Effector CD4-positive, alpha-beta T cell (primary cell): ENCODE data around the gene RBP2. TPM values are rescaled to one million over a fixed set of nuclear protein-coding genes. Genes with fewer than 3 reads are reported as not detected.

Experiments used
- DNase-seq: peaks from one replicate; pipeline ENCODE4 v3.0.0-alpha.2; 2020
- total RNA-seq: gene quantifications from one replicate; lab custom pipeline; 2026; lab: John Stamatoyannopoulos, UW

Gene RBP2
- total RNA-seq: not detected

- no peak for DNase-seq
These were observed at the start of gene RBP2 for GRCh38 chr3:139476348-139476747. TSS of gene RBP2 (minus strand) at chr3:139476516. CDS start at chr3:139476459, 57 bp downstream.

- DNase-seq: no peak
These were observed 48.7 kb upstream of the RBP2 start for GRCh38 chr3:139524841-139525636.

GRCh38 chr3:139523718-139524117, 47.4 kb upstream of the RBP2 start:
- no peak for DNase-seq

GRCh38 chr3:139523166-139523565, 46.9 kb upstream of the RBP2 start:
- DNase-seq: no peak

- DNase-seq: no peak
These were observed 46.1 kb upstream of the RBP2 start for GRCh38 chr3:139522421-139522820.

- no peak for DNase-seq
These were observed 45.5 kb upstream of the RBP2 start for GRCh38 chr3:139521816-139522215.

- DNase-seq: no peak
These were observed 44.8 kb upstream of the RBP2 start for GRCh38 chr3:139521144-139521543.

DNA sequence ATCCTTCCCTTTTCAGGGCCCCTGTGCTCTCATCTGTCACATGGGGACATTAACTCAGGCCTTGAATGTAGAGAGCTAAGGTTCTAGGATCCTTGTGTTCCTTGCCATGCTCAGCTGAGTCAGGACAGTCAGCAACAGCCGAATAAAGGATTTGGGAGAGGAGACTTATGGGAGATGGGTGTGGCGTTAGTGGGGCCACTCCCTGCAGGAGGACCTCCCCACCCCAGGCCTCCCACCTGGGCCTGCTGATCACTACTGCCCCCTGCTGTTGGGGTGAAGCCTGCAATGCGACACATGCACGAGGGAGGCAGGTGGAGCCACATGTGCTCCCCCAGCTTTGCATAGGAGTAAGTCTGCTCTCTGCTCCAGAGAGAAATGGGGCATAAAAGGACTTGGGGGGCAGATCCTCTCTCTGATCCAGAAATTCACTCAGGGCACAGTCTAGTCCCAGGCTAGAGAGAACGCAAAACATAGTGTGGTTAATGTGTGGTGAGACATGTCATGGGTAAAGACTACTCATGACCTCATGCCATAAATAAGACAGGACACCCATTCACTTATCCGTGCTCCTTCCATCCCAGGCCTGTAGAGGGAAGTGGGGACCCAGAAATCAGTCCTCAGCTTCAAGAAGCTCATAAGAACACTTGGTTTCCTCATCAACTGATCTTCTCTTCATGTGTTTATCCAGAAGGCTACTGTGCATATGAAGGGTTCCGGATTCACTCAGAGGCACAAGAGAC, 43.9 kb upstream of the RBP2 start:
- DNase-seq: no peak

DNA sequence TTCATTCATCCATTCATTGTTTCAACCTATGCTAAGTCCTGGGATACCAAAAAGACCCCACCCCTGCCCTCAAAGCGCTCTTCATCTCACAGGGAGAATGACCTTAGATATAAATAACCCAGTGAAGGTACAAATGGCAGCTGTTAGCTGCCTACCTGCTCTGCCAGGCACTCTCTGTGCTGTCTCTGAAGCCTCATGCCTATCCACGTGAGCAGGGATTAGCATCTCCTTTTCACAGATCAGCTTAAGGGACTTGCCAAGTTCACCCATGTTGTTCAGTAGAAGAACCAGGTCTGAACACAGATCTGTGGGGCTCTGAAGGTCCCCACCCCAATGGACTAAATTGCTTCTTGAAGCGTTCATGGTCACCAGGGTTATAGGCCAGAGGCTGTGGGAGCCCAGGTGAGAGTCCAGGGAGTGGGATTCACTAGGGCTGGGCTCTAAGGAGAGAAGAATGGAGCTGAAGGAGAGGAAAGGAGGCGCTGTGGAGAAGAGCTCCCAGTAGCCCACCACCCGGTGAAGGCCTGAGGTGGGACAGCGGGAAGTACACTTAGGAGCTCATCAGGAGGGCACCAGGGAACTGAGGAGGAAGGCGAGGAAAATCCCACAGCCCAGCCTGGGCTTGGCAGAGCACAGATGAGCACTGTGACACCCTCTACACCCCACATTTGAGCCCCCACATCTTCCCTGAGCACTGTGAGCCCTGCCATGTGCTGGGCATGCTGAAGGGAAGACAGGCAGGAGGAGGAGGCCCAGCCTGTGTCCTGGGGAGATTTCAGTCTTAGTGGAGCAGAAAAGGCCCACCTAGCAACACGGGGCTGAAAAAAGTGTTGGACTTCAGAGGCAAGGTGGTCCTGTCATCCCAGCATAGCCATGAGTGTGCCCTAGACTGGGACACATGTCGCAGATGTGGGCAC, 42.9 kb upstream of the RBP2 start:
- DNase-seq: no peak

DNA sequence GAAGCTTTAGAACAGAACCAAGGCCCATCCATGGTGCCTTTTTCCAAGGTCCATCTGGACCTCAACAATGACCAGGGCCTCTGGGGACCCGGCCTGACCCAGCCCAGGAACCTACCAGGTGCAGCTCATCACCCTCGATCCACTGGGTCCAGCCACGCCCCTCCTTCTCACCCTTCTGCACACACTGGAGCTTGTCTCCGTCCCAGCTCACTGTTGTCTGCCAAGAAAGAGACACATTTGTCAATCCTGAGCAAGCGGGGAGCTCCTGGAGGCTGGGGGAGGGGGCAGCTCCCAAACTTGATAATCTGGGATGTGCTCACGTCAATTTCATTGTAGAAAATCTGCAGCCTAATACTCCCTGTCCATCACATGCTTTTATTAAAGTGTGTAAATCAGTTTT, 42.0 kb upstream of the RBP2 start:
- no peak for DNase-seq

DNA sequence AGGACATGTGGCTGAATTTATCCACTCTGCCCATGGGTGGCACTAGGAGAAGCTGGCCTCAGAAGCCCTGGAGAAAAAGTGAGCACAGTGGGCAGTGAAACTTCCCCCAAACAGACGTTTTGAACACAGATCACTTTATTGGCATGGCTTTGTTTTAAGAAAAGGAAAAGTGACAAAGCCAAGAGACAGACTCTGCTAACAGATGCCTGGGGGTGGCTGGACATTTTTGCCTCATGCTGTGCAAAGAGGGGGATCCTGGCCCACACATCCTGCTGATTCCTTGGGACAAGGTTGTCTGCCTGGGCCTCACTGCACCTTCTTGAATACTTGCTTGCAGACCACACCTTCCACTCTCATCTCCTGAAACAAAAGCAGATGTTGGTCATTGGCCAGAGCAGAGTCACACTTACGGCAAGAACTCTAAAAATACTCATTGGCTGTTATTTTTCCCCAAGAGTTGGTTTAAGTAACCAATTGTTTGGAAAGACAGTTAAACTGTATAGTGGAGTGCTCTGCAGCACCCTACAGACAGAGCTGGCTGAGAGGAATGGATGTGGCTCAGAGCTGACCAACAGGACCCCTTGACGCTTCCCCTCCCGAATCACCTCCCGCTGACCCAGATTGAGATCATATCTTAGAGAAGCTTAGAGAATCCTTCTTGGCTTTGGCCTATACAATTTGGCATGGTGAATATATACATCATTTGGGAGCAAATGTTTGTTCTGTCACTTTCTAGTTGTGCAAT, 41.2 kb upstream of the RBP2 start:
- no peak for DNase-seq

DNA sequence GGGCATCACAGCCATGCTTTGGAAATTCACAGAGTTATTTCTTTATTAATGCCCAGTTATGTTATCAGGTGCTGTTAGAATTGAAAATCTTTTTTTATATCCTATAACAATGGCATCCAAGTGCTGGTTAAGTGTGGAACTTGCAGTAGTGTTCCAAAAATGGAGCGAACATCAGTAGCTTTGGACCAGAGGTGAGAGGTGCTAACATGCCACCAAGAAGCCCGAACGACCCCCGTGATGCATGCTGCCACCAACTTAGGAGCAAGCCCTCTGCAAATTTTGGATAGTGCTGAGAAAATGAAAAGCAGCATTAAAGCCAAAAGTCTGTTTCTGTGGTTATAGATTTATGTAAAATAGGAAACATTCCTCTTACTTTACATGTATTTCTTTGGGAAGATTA, 38.4 kb upstream of the RBP2 start:
- no peak for DNase-seq

DNA sequence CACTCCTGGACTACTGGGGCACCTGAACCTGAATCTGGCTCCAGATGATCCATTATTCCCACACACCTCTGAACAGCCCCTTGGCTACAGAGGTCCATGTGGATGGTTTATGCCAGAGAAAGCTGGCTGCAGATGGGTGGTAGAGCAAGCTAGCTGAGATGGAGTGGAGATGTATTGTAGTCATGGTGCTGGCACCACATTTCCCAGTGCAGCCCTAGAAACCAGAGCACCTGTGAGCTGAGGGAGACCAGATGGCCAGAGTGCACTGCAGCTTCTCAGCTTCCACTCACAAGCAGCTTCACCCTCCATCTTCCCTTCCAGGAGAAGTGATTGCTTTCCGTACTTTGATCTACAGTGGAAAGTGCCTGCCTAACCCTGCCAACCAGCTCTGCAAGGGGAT, 33.3 kb upstream of the RBP2 start:
- no peak for DNase-seq

GRCh38 chr3:139506766-139507165, 30.4 kb upstream of the RBP2 start:
- DNase-seq: no peak

DNA sequence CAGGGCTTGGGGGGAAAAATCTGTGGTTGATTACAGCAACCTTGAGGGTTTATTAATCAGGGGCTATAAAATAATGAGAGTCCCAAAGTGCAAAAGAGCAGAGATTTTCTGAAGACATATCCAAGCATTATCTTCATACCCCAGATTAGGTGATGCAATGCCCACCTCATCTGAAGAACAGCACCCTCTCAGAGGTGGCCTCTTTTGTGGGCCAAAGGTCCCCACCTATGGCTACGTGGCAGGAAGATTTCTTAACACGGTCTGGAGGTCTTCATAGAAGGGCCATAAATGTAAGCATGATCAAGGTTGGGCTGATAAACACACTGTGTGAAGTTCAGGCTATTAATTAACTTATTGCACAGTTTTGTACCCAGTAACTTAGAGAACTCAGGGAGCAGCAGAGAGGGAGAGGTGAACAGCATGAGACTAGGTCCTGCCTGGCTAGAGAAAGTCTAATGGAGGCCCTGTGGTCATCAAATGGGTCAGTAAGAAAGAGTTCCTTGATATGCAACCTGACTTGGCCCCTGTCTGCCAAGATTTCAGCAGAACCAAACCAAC, 29.6 kb upstream of the RBP2 start:
- no peak for DNase-seq

DNA sequence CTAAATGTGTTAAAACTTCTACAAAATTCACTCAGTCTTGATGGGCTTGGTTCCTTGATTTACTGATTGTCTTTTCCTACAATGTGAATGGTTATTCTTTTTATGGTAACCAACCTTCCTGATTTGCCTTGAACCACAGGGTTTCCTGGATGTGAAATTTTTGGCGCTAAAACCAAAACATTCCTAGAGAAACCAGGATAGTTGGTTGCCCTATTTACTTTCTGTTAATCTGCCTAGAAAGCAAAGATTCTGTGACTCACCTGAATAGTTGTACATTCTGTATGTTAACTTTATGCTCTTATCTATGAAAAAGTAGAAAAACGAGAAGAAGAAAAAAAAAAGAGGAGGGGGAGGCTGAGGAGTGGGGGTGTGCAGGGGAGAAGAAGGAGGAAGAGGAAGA, 23.2 kb upstream of the RBP2 start:
- DNase-seq: no peak

- no peak for DNase-seq
These were observed 17.6 kb upstream of the RBP2 start for GRCh38 chr3:139493826-139494385.

DNA sequence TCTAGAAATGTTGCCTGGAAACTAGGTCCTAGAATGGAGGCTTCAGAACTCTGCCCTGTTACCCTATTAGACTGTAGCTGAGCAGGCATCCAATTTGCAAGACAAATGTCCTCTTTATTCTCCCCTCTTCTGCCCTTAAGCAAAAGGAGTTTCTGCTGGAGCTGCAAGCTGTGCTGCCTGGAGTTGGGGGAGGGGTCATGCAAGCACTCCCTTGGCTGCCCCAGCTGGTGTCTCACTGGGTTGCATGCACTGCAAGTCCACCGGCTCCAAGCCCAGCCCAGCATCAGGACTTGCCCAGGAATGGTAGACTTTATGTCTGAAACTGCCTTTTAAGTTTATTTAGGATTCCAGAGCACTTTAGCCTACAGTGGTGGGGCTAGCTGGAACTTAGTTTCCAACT, 15.7 kb upstream of the RBP2 start:
- no peak for DNase-seq

DNA sequence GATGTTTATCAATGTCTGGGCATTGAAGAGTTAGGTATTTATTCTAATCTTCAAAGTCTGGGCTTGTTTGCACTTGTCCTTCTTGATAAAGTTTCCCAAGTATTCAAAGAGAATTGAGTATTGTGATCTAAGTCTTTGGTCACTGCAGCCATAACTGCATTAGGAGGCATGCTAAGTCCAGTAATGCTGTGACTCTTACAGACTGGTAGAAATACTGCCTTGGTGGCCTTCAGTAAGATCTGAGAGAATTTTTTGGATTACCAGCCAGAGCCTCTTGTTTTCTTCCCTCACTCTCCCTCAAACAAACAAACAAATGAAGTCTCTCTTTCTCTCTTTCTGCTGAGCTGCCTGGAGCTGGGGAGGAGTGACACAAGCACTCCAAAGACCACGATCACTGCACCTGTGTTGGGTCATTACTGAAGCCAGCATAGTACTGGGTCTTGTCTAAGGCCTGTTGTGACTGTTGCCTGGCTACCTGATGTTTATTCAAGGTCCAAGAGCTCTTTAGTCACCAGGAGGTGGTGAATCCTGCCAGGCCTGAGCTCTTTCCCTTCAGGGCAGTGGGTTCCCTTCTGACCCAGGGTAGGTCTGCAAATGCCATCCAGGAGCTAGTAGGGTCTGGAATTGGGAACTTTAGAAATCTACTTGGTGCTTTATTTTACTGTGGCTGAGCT, 14.8 kb upstream of the RBP2 start:
- DNase-seq: no peak

DNA sequence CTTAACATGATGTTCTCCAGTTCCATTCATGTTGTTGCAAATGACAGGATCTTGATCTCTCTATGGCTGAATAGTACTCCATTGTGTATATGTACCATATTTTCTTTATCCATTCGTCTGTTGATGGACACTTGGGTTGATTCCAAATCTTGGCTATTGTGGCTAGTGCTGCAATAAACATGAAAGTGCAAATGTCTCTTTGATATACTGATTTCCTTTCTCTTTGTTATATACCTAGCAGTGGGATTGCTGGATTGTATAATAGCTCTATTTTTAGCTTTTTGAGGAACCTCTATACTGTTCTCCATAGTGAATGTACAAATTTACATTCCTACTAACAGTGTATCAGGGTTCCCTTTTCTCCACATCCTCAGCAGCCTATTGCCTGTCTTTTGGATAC, 5.9 kb upstream of the RBP2 start:
- DNase-seq: no peak

- DNase-seq: no peak
These were observed 4.8 kb upstream of the RBP2 start for GRCh38 chr3:139481116-139481515.
